Neural cell (in vitro differentiated cells): ENCODE results near the gene SLC8A1. TPM values are rescaled to one million over a fixed set of nuclear protein-coding genes. Genes with fewer than 3 reads are reported as not detected.

Source experiments
- H2AFZ ChIP-seq: fragments of 200-600, 300-800 bp; sonication (generic), shearing (Covaris generic); 2 replicates; pipeline ENCODE4 v1.6.0; 2014; ENCODE audit warnings: low read depth, mild to moderate bottlenecking, antibody characterized with exemption, low read length, moderate library complexity
- H3F3A ChIP-seq: fragments of 200-600 bp; shearing (Covaris generic); 2 replicates; pipeline ENCODE4 v1.6.1; 2016; ENCODE audit warnings: mild to moderate bottlenecking, moderate library complexity, mixed read lengths, antibody characterized with exemption, low read length; ENCODE audit not compliant: insufficient read depth, poor library complexity, severe bottlenecking
- H3K27ac ChIP-seq: fragments of 200-600, 300-800 bp; sonication (generic), shearing (Covaris generic); 2 replicates; pipeline ENCODE4 v1.5.1; 2014; ENCODE audit warnings: mild to moderate bottlenecking, low read length, moderate library complexity
- H3K27me3 ChIP-seq: fragments of 300-800, 200-600 bp; sonication (generic), shearing (Covaris generic); 2 replicates; pipeline ENCODE4 v1.6.0; 2014; ENCODE audit warnings: mild to moderate bottlenecking, low read depth, low read length, moderate library complexity; ENCODE audit not compliant: insufficient read depth
- H3K36me3 ChIP-seq: fragments of 300-800, 200-600 bp; sonication (generic), shearing (Covaris generic); 2 replicates; pipeline ENCODE4 v1.5.1; 2014; ENCODE audit warnings: mild to moderate bottlenecking, antibody characterized with exemption, low read length, moderate library complexity; ENCODE audit not compliant: insufficient read depth
- H3K4me2 ChIP-seq: fragments of 300-800, 200-600 bp; sonication (generic), shearing (Covaris generic); 2 replicates; pipeline ENCODE4 v1.6.0; 2014; ENCODE audit warnings: mild to moderate bottlenecking, low read length
- H3K4me3 ChIP-seq: fragments of 300-800, 200-600 bp; sonication (generic), shearing (Covaris generic); 2 replicates; pipeline ENCODE4 v1.5.1; 2014; ENCODE audit warnings: mild to moderate bottlenecking, low read length, moderate library complexity
- H3K79me2 ChIP-seq: fragments of 200-600 bp; shearing (Covaris generic); replicated peaks from 2 replicates; pipeline ENCODE4 v1.6.0; 2014; ENCODE audit warnings: mild to moderate bottlenecking, low read length, moderate library complexity; ENCODE audit not compliant: insufficient read depth
- H3K9ac ChIP-seq: fragments of 300-800, 200-600 bp; sonication (generic), shearing (Covaris generic); 2 replicates; pipeline ENCODE4 v1.6.1; 2016; ENCODE audit warnings: mild to moderate bottlenecking, low read length, mixed read lengths
- H3K9me2 ChIP-seq: fragments of 200-600 bp; shearing (Covaris generic); 2 replicates; pipeline ENCODE4 v1.6.1; 2016; ENCODE audit warnings: mild to moderate bottlenecking, low read length, mixed read lengths; ENCODE audit not compliant: insufficient read depth
- H3K9me3 ChIP-seq: fragments of 200-600, 300-800 bp; sonication (generic), shearing (Covaris generic); 2 replicates; pipeline ENCODE4 v1.6.1; 2016; ENCODE audit warnings: mild to moderate bottlenecking, mixed run types, low read length, moderate library complexity, mixed read lengths
- H4K20me1 ChIP-seq: fragments of 200-600 bp; shearing (Covaris generic); 2 replicates; pipeline ENCODE4 v1.6.1; 2016; ENCODE audit warnings: mild to moderate bottlenecking, mixed run types; ENCODE audit not compliant: insufficient read depth
- EP300 ChIP-seq: fragments of 450-650 bp; conservative IDR thresholded peaks from 2 replicates; pipeline ENCODE4 v1.6.1; 2014; ENCODE audit warnings: antibody characterized with exemption, mild to moderate bottlenecking, moderate library complexity; ENCODE audit not compliant: poor library complexity, severe bottlenecking
- EZH2 ChIP-seq: fragments of 200-600, 300-800 bp; shearing (Covaris generic), sonication (generic); IDR thresholded peaks from 2 replicates; pipeline ENCODE4 v1.6.1; 2014; ENCODE audit warnings: antibody characterized with exemption, low read length, borderline replicate concordance, mild to moderate bottlenecking; ENCODE audit not compliant: insufficient read depth, poor library complexity, severe bottlenecking
- MXI1 ChIP-seq: fragments of 450-650 bp; conservative IDR thresholded peaks from 2 replicates; pipeline ENCODE4 v1.6.1; 2014; ENCODE audit warnings: antibody characterized with exemption, mild to moderate bottlenecking; ENCODE audit not compliant: poor library complexity, severe bottlenecking
- POLR2AphosphoS5 ChIP-seq: IDR thresholded peaks from 2 replicates; pipeline ENCODE4 v1.6.1; 2012
- RAD21 ChIP-seq: fragments of 450-650 bp; conservative IDR thresholded peaks from 2 replicates; pipeline ENCODE4 v1.6.1; 2014; ENCODE audit warnings: antibody characterized with exemption, mild to moderate bottlenecking, moderate library complexity
- SMC3 ChIP-seq: fragments of 450-650 bp; conservative IDR thresholded peaks from 2 replicates; pipeline ENCODE4 v1.6.1; 2014; ENCODE audit warnings: antibody characterized with exemption, mild to moderate bottlenecking, moderate library complexity; ENCODE audit not compliant: poor library complexity
- TAF1 ChIP-seq: IDR thresholded peaks from 2 replicates; pipeline ENCODE4 v1.6.1; 2012; ENCODE audit warnings: low read depth
- polyA plus RNA-seq: library from polyadenylated mRNA; depleted of rRNA; stranded (reverse); fragments of >200 nt; gene quantifications from 2 replicates; pipeline ENCODE4 v1.2.3, GENCODE V29; 2014
- TF ChIP-seq, protein P1 (sequence below): IDR thresholded peaks from 2 replicates; pipeline ENCODE4 v1.6.1; 2012; ENCODE audit warnings: borderline replicate concordance
- TF ChIP-seq, protein P2 (sequence below): fragments of 450-650 bp; IDR thresholded peaks from 2 replicates; pipeline ENCODE4 v1.5.1; 2014; ENCODE audit warnings: antibody characterized with exemption, mild to moderate bottlenecking, moderate library complexity; ENCODE audit not compliant: poor library complexity, severe bottlenecking

Gene SLC8A1
- polyA plus RNA-seq, 1 donor from 2014 or later: 18.7 TPM

DNA sequence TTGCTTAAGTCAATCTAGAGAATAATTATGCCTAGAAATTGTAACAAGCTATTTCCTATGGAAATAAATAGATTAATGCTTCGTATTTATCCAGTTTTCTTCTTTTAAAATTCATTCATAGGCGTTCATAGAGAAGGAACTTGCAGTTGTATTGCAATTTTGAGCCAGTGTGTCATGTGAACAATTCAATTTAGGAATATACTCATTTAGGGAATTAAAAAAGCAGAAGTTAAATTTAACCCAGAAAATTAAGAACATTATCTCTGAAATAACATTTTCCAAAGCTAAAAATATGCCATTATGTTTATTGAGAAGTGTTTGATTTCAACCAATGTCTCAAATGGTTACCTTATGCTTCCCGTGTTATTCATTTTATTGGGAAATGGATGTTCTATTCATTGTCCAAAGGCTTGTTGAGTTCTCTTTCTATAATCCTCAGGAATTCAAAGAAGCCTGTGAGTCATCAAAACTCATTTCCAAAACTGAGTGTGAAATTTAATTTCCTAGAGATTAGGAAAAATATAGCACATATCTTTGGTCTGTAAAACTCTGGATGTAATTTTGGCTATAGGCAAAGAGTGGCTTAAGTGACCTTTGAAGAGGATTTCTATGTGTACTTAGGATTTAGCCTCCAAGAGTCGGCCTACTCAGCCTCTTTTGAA is 99.7 kb downstream of the SLC8A1 start:
- H3K9me2 ChIP-seq: no peaks in the 10 kb centered on the region
- no peak overlapping the region for H2AFZ ChIP-seq
- no peaks in the 10 kb centered on the region for H3K27me3 ChIP-seq
- no peak overlapping the region for H3K4me2 ChIP-seq
- no peak overlapping the region for H3K4me3 ChIP-seq
- H3K36me3 ChIP-seq: no peaks in the 10 kb centered on the region
- H3K9ac ChIP-seq: no peak overlapping the region
- H3K79me2 ChIP-seq: no peaks in the 10 kb centered on the region
- H4K20me1 ChIP-seq: no peaks in the 10 kb centered on the region
- no peak for TF ChIP-seq POLR2AphosphoS5
- TF ChIP-seq, protein P1, sequence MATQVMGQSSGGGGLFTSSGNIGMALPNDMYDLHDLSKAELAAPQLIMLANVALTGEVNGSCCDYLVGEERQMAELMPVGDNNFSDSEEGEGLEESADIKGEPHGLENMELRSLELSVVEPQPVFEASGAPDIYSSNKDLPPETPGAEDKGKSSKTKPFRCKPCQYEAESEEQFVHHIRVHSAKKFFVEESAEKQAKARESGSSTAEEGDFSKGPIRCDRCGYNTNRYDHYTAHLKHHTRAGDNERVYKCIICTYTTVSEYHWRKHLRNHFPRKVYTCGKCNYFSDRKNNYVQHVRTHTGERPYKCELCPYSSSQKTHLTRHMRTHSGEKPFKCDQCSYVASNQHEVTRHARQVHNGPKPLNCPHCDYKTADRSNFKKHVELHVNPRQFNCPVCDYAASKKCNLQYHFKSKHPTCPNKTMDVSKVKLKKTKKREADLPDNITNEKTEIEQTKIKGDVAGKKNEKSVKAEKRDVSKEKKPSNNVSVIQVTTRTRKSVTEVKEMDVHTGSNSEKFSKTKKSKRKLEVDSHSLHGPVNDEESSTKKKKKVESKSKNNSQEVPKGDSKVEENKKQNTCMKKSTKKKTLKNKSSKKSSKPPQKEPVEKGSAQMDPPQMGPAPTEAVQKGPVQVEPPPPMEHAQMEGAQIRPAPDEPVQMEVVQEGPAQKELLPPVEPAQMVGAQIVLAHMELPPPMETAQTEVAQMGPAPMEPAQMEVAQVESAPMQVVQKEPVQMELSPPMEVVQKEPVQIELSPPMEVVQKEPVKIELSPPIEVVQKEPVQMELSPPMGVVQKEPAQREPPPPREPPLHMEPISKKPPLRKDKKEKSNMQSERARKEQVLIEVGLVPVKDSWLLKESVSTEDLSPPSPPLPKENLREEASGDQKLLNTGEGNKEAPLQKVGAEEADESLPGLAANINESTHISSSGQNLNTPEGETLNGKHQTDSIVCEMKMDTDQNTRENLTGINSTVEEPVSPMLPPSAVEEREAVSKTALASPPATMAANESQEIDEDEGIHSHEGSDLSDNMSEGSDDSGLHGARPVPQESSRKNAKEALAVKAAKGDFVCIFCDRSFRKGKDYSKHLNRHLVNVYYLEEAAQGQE: no peak
- no peak for TF ChIP-seq MXI1
- TF ChIP-seq RAD21: no peak
- no peak for TF ChIP-seq SMC3
- no peak for TF ChIP-seq EP300
- H3K9me3 ChIP-seq: no peaks in the 10 kb centered on the region
- no peaks in the 10 kb centered on the region for H3F3A ChIP-seq
- H3K27ac ChIP-seq: no peak overlapping the region

DNA sequence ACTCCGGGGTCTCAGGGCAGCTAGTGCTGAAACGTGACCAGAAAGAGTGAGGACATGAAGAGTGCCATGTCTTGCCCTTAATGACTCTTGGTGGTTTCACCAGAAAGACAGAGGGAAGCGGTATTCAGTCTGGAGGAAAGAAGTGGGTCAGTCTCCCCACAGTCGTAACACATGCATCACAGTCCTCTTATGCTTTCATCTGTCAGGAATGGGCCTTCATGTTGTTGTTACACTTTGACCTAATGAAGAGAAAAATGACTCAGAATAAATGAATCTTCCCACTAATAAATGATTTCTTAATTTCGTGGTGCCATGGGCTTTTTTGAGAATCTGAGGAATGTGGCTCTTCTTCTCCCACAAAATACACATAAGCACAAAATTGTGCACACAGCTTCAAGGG is 103.2 kb downstream of the SLC8A1 start:
- H3K9me3 ChIP-seq: no peaks in the 10 kb centered on the region
- no peaks in the 10 kb centered on the region for H3K79me2 ChIP-seq
- H3K9me2 ChIP-seq: no peaks in the 10 kb centered on the region
- H2AFZ ChIP-seq: no peak overlapping the region
- no peak overlapping the region for H3K4me3 ChIP-seq
- peaks cover 4% of the 10 kb centered on the region for H3F3A ChIP-seq
- H4K20me1 ChIP-seq: no peaks in the 10 kb centered on the region
- no peak overlapping the region for H3K4me2 ChIP-seq
- H3K9ac ChIP-seq: no peak overlapping the region
- no peak for TF ChIP-seq SMC3
- TF ChIP-seq, protein P2, sequence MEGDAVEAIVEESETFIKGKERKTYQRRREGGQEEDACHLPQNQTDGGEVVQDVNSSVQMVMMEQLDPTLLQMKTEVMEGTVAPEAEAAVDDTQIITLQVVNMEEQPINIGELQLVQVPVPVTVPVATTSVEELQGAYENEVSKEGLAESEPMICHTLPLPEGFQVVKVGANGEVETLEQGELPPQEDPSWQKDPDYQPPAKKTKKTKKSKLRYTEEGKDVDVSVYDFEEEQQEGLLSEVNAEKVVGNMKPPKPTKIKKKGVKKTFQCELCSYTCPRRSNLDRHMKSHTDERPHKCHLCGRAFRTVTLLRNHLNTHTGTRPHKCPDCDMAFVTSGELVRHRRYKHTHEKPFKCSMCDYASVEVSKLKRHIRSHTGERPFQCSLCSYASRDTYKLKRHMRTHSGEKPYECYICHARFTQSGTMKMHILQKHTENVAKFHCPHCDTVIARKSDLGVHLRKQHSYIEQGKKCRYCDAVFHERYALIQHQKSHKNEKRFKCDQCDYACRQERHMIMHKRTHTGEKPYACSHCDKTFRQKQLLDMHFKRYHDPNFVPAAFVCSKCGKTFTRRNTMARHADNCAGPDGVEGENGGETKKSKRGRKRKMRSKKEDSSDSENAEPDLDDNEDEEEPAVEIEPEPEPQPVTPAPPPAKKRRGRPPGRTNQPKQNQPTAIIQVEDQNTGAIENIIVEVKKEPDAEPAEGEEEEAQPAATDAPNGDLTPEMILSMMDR: no peak
- TF ChIP-seq, protein P1: no peak
- TF ChIP-seq TAF1: no peak
- no peak for TF ChIP-seq MXI1
- TF ChIP-seq RAD21: no peak
- no peak for TF ChIP-seq POLR2AphosphoS5
- TF ChIP-seq EZH2: no peak
- TF ChIP-seq EP300: no peak
- H3K36me3 ChIP-seq: no peaks in the 10 kb centered on the region
- no peaks in the 10 kb centered on the region for H3K27me3 ChIP-seq
- H3K27ac ChIP-seq: no peak overlapping the region
